ENCODE results near the gene TULP4.
A peak's percentile ranks its signal among the peaks of the same experiment; 100 is the strongest.
"Not testable (repeated sequence)": the region's sequence is repeated elsewhere in the genome, so short reads cannot be mapped to it uniquely, and the experiment has no call there.

The TULP4 gene

GRCh38 chr6:158334534-158334933 is 22.3 kb downstream of the TULP4 start:
- TF ChIP-seq CTCF (IDR thresholded peaks at IDR 0.05; ENCODE audit: extremely low read depth, missing control alignments), result no peak
- no peak for DNase-seq (ENCODE audit: low spot score)

GRCh38 chr6:158337332-158337731 is 25.1 kb downstream of the TULP4 start:
- no peak for DNase-seq (ENCODE audit: low spot score)
- no peak for TF ChIP-seq CTCF (IDR thresholded peaks at IDR 0.05; ENCODE audit: extremely low read depth, missing control alignments)

- no peak for DNase-seq (ENCODE audit: low spot score)
- no peak for TF ChIP-seq CTCF (IDR thresholded peaks at IDR 0.05; ENCODE audit: extremely low read depth, missing control alignments)
Measured at GRCh38 chr6:158338311-158339112, 26.2 kb downstream of the TULP4 start.

- not testable (repeated sequence) for DNase-seq (ENCODE audit: low spot score)
Measured at GRCh38 chr6:158339197-158339596, 26.9 kb downstream of the TULP4 start.

GRCh38 chr6:158340252-158340651 is 28.0 kb downstream of the TULP4 start:
- DNase-seq (ENCODE audit: low spot score), result no peak
- no peak for TF ChIP-seq CTCF (IDR thresholded peaks at IDR 0.05; ENCODE audit: extremely low read depth, missing control alignments)

GRCh38 chr6:158344534-158344933 is 32.3 kb downstream of the TULP4 start:
- TF ChIP-seq CTCF (IDR thresholded peaks at IDR 0.05; ENCODE audit: extremely low read depth, missing control alignments), result no peak
- peak; percentile 49 for DNase-seq (ENCODE audit: low spot score)

GRCh38 chr6:158345444-158345843 is 33.2 kb downstream of the TULP4 start:
- DNase-seq (ENCODE audit: low spot score), result not testable (repeated sequence)

GRCh38 chr6:158347335-158347734 is 35.1 kb downstream of the TULP4 start:
- DNase-seq (ENCODE audit: low spot score), result no peak
- no peak for TF ChIP-seq CTCF (IDR thresholded peaks at IDR 0.05; ENCODE audit: extremely low read depth, missing control alignments)

GRCh38 chr6:158348737-158349504 is 36.7 kb downstream of the TULP4 start:
- not testable (repeated sequence) for DNase-seq (ENCODE audit: low spot score)

- DNase-seq (ENCODE audit: low spot score), result not testable (repeated sequence)
Measured at GRCh38 chr6:158349505-158350275, 37.4 kb downstream of the TULP4 start.

- not testable (repeated sequence) for DNase-seq (ENCODE audit: low spot score)
Measured at GRCh38 chr6:158350731-158351130, 38.5 kb downstream of the TULP4 start.

All from GM20000 (cell line).